ENCODE measurements around the gene IWS1.

Gene IWS1

GRCh38 chr2:127568128-127568527 lies 41.8 kb upstream of the IWS1 start:
- H3F3A ChIP-seq (ENCODE audit: insufficient read depth, low read length) = peaks cover 12% of the 10 kb centered on the region
- no peaks in the 10 kb centered on the region for H3K79me2 ChIP-seq (ENCODE audit: low read length)
- H3K9me3 ChIP-seq (replicated peaks; ENCODE audit: insufficient read depth, low read length) = no peaks in the 10 kb centered on the region
- no peak overlapping the region for H3K4me3 ChIP-seq (ENCODE audit: low read length)
- H3K9ac ChIP-seq (ENCODE audit: low read length) = no peak overlapping the region
- DNase-seq = no peak
- peaks cover 17% of the 10 kb centered on the region for H3K4me1 ChIP-seq (ENCODE audit: low read length)
- H3K27me3 ChIP-seq (replicated peaks; ENCODE audit: insufficient read depth, low read length) = peaks cover 80% of the 10 kb centered on the region
- no peak for TF ChIP-seq CTCF (IDR thresholded peaks at IDR 0.05; ENCODE audit: low read length)
- TF ChIP-seq EZH2phosphoT487 (IDR thresholded peaks at IDR 0.05; ENCODE audit: low read length) = no peak
- TF ChIP-seq EZH2 (optimal IDR thresholded peaks at IDR 0.05; ENCODE audit: low read depth, low read length) = no peak
- H3K4me2 ChIP-seq (ENCODE audit: low read depth, low read length) = no peak overlapping the region
- H3K9me2 ChIP-seq (replicated peaks; ENCODE audit: insufficient read depth, low read length) = no peaks in the 10 kb centered on the region
- H4K20me1 ChIP-seq (ENCODE audit: insufficient read depth, low read length) = peaks cover 9% of the 10 kb centered on the region; the same call in 1 of the 2 replicates
- no peak overlapping the region for H2AFZ ChIP-seq (ENCODE audit: low read length)
- H3K27ac ChIP-seq (ENCODE audit: low read length) = no peak overlapping the region
- no peaks in the 10 kb centered on the region for H3K36me3 ChIP-seq (replicated peaks; ENCODE audit: insufficient read depth, low read length)

GRCh38 chr2:127567351-127567854 lies 41.1 kb upstream of the IWS1 start:
- Histone ChIP-seq H3K9me2 (replicated peaks; ENCODE audit: insufficient read depth, low read length) (no peaks in the 10 kb centered on the region), H3K9ac (ENCODE audit: low read length) (no peak overlapping the region), H3K4me2 (ENCODE audit: low read depth, low read length) (no peak overlapping the region), H3K36me3 (replicated peaks; ENCODE audit: insufficient read depth, low read length) (no peaks in the 10 kb centered on the region), H3K9me3 (replicated peaks; ENCODE audit: insufficient read depth, low read length) (no peaks in the 10 kb centered on the region), H3K4me3 (ENCODE audit: low read length) (no peak overlapping the region), H3F3A (ENCODE audit: insufficient read depth, low read length) (peaks cover 16% of the 10 kb centered on the region), H3K79me2 (ENCODE audit: low read length) (no peaks in the 10 kb centered on the region), H3K4me1 (ENCODE audit: low read length) (peaks cover 22% of the 10 kb centered on the region), H3K27ac (ENCODE audit: low read length) (no peak overlapping the region), H2AFZ (ENCODE audit: low read length) (no peak overlapping the region), H4K20me1 (ENCODE audit: insufficient read depth, low read length) (peaks cover 9% of the 10 kb centered on the region; the same call in 1 of the 2 replicates), H3K27me3 (replicated peaks; ENCODE audit: insufficient read depth, low read length) (peaks cover 73% of the 10 kb centered on the region)
- DNase-seq = no peak
- TF ChIP-seq EZH2 (optimal IDR thresholded peaks at IDR 0.05; ENCODE audit: low read depth, low read length) (no peak), EZH2phosphoT487 (IDR thresholded peaks at IDR 0.05; ENCODE audit: low read length) (no peak), CTCF (IDR thresholded peaks at IDR 0.05; ENCODE audit: low read length) (no peak)

- no peak overlapping the region for H3K27ac ChIP-seq (ENCODE audit: low read length)
- peaks cover 73% of the 10 kb centered on the region for H3K27me3 ChIP-seq (replicated peaks; ENCODE audit: insufficient read depth, low read length)
- peaks cover 22% of the 10 kb centered on the region for H3K4me1 ChIP-seq (ENCODE audit: low read length)
- H4K20me1 ChIP-seq (ENCODE audit: insufficient read depth, low read length) = peaks cover 9% of the 10 kb centered on the region; the same call in 1 of the 2 replicates
- H3K79me2 ChIP-seq (ENCODE audit: low read length) = no peaks in the 10 kb centered on the region
- no peaks in the 10 kb centered on the region for H3K9me3 ChIP-seq (replicated peaks; ENCODE audit: insufficient read depth, low read length)
- H3K4me3 ChIP-seq (ENCODE audit: low read length) = no peak overlapping the region
- no peak overlapping the region for H3K9ac ChIP-seq (ENCODE audit: low read length)
- no peak overlapping the region for H2AFZ ChIP-seq (ENCODE audit: low read length)
- no peak for DNase-seq
- H3K9me2 ChIP-seq (replicated peaks; ENCODE audit: insufficient read depth, low read length) = no peaks in the 10 kb centered on the region
- H3K4me2 ChIP-seq (ENCODE audit: low read depth, low read length) = no peak overlapping the region
- no peaks in the 10 kb centered on the region for H3K36me3 ChIP-seq (replicated peaks; ENCODE audit: insufficient read depth, low read length)
- peaks cover 16% of the 10 kb centered on the region for H3F3A ChIP-seq (ENCODE audit: insufficient read depth, low read length)
- no peak for TF ChIP-seq EZH2phosphoT487 (IDR thresholded peaks at IDR 0.05; ENCODE audit: low read length)
- TF ChIP-seq CTCF (IDR thresholded peaks at IDR 0.05; ENCODE audit: low read length) = peak; percentile 4; the same call in 1 of the 2 replicates
Observed at GRCh38 chr2:127566576-127566975, 40.3 kb upstream of the IWS1 start.
